Body of pancreas (tissue), 4 donors: ENCODE data around the gene MYBPC3.

Source experiments
- POLR2A ChIP-seq, 3 donors: fragments of 450-650 bp; IDR thresholded peaks; one replicate each; pipeline ENCODE4 v1.6.1; 2016; ENCODE audit warnings: antibody characterized with exemption in 3 of 3, mild to moderate bottlenecking in 2 of 3
- TF ChIP-seq, protein P1 (sequence below), 7 experiments: fragments of 450-650 bp in 4 of 7; fragments of 200-600 bp in 3 of 7; sonication (generic) in 3 of 7; IDR thresholded peaks; one replicate each; pipeline ENCODE4 v1.5.1; 2016 to 2019; ENCODE audit warnings: antibody characterized with exemption in 7 of 7

- no peak for TF ChIP-seq POLR2A (IDR thresholded peaks at IDR 0.05)
- TF ChIP-seq, protein P1, sequence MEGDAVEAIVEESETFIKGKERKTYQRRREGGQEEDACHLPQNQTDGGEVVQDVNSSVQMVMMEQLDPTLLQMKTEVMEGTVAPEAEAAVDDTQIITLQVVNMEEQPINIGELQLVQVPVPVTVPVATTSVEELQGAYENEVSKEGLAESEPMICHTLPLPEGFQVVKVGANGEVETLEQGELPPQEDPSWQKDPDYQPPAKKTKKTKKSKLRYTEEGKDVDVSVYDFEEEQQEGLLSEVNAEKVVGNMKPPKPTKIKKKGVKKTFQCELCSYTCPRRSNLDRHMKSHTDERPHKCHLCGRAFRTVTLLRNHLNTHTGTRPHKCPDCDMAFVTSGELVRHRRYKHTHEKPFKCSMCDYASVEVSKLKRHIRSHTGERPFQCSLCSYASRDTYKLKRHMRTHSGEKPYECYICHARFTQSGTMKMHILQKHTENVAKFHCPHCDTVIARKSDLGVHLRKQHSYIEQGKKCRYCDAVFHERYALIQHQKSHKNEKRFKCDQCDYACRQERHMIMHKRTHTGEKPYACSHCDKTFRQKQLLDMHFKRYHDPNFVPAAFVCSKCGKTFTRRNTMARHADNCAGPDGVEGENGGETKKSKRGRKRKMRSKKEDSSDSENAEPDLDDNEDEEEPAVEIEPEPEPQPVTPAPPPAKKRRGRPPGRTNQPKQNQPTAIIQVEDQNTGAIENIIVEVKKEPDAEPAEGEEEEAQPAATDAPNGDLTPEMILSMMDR (IDR thresholded peaks at IDR 0.05) = no peak
Observed at GRCh38 chr11:47380078-47380477, 27.6 kb upstream of the MYBPC3 start.
